WTC11 (cell line): ENCODE data around the gene NOL4L. TPM values are rescaled to one million over a fixed set of nuclear protein-coding genes. Genes with fewer than 3 reads are reported as not detected.

ENCODE experiments used
- ATAC-seq: fragments of 200-7000 bp; cut with Tn5 transposase; 2 replicates; pipeline ENCODE4 v1.10.0; 2021; ENCODE audit warnings: mild to moderate bottlenecking, moderate library complexity
- CTCF ChIA-PET: fragments of 300-600 bp; sonication (Branson Sonifier 250); formaldehyde crosslinking; loops from one replicate; lab custom pipeline; 2021; ENCODE audit warnings: antibody characterized with exemption; lab: Charles Lee
- POLR2A ChIA-PET: fragments of 350-600 bp; sonication (Branson Sonifier 250); formaldehyde crosslinking; loops from one replicate; lab custom pipeline; 2021; ENCODE audit warnings: antibody characterized with exemption; lab: Charles Lee
- DNase-seq: peaks from one replicate; pipeline ENCODE4 v3.0.0; 2021; ENCODE audit warnings: low spot score
- H3K27ac Mint-ChIP-seq: 2 replicates; pipeline ENCODE4 v1.8.0; 2021; ENCODE audit warnings: mixed read lengths
- H3K27me3 Mint-ChIP-seq: 2 replicates; pipeline ENCODE4 v1.8.0; 2021; ENCODE audit warnings: low read depth, mild to moderate bottlenecking, moderate library complexity, mixed read lengths
- H3K36me3 Mint-ChIP-seq: 2 replicates; pipeline ENCODE4 v1.8.0; 2021; ENCODE audit warnings: mixed read lengths
- H3K4me1 Mint-ChIP-seq: 2 replicates; pipeline ENCODE4 v1.8.0; 2022; ENCODE audit warnings: mixed read lengths
- H3K4me3 Mint-ChIP-seq: 2 replicates; pipeline ENCODE4 v1.8.0; 2021; ENCODE audit warnings: mild to moderate bottlenecking, moderate library complexity, mixed read lengths
- H3K9me3 Mint-ChIP-seq: 2 replicates; pipeline ENCODE4 v1.8.0; 2021; ENCODE audit warnings: mixed read lengths
- ATF1 ChIP-seq: sonication (generic); formaldehyde crosslinking; IDR thresholded peaks from 2 replicates; pipeline ENCODE4 v1.8.1; 2023; ENCODE audit warnings: mild to moderate bottlenecking, moderate library complexity, missing genetic modification reagents
- CREM ChIP-seq: sonication (generic); formaldehyde crosslinking; IDR thresholded peaks from 2 replicates; pipeline ENCODE4 v1.8.1; 2022; ENCODE audit warnings: mild to moderate bottlenecking, missing genetic modification reagents, moderate library complexity
- ELF4 ChIP-seq: sonication (generic); formaldehyde crosslinking; IDR thresholded peaks from 2 replicates; pipeline ENCODE4 v1.8.1; 2022; ENCODE audit warnings: low read depth, mild to moderate bottlenecking, moderate library complexity, missing genetic modification reagents
- EMX1 ChIP-seq: fragments of 250-450 bp; sonication (Bioruptor Pico); IDR thresholded peaks from 2 replicates; pipeline ENCODE4 v1.8.0; 2021; ENCODE audit warnings: mild to moderate bottlenecking
- ESRRA ChIP-seq: sonication (generic); formaldehyde crosslinking; IDR thresholded peaks from 2 replicates; pipeline ENCODE4 v1.8.1; 2022; ENCODE audit warnings: mild to moderate bottlenecking, missing genetic modification reagents, borderline replicate concordance
- FOXK1 ChIP-seq: sonication (generic); formaldehyde crosslinking; IDR thresholded peaks from 2 replicates; pipeline ENCODE4 v1.8.0; 2022; ENCODE audit warnings: mild to moderate bottlenecking, moderate library complexity, missing genetic modification reagents
- IRF2 ChIP-seq: sonication (generic); formaldehyde crosslinking; IDR thresholded peaks from 2 replicates; pipeline ENCODE4 v1.8.0; 2022; ENCODE audit warnings: low read depth, missing genetic modification reagents, borderline replicate concordance
- JUN ChIP-seq: sonication (generic); formaldehyde crosslinking; IDR thresholded peaks from 2 replicates; pipeline ENCODE4 v1.8.0; 2023; ENCODE audit warnings: mild to moderate bottlenecking, missing genetic modification reagents
- SMAD4 ChIP-seq: sonication (generic); formaldehyde crosslinking; IDR thresholded peaks from 2 replicates; pipeline ENCODE4 v1.8.0; 2022; ENCODE audit warnings: mild to moderate bottlenecking, missing genetic modification reagents
- TP53 ChIP-seq: sonication (generic); formaldehyde crosslinking; IDR thresholded peaks from 2 replicates; pipeline ENCODE4 v1.8.1; 2023; ENCODE audit warnings: mild to moderate bottlenecking, missing genetic modification reagents
- total RNA-seq: library from RNA; stranded (reverse); gene quantifications from 3 replicates; pipeline ENCODE4 v1.2.3, GENCODE V29; 2021
- TF ChIP-seq, protein P1 (sequence below): sonication (generic); formaldehyde crosslinking; IDR thresholded peaks from 2 replicates; pipeline ENCODE4 v1.8.1; 2022; ENCODE audit warnings: mild to moderate bottlenecking, missing genetic modification reagents, moderate library complexity, borderline replicate concordance
- TF ChIP-seq, protein P2 (sequence below): sonication (generic); formaldehyde crosslinking; IDR thresholded peaks from 2 replicates; pipeline ENCODE4 v1.8.1; 2022; ENCODE audit warnings: missing genetic modification reagents, borderline replicate concordance
- TF ChIP-seq, protein P3 (sequence below): fragments of 250-450 bp; sonication (Bioruptor Pico); conservative IDR thresholded peaks from 2 replicates; pipeline ENCODE4 v1.9.0; 2021; ENCODE audit warnings: mild to moderate bottlenecking
- TF ChIP-seq, protein P4 (sequence below): sonication (generic); formaldehyde crosslinking; IDR thresholded peaks from 2 replicates; pipeline ENCODE4 v1.8.0; 2022; ENCODE audit warnings: mild to moderate bottlenecking, missing genetic modification reagents
- TF ChIP-seq, protein P5 (sequence below): sonication (generic); formaldehyde crosslinking; IDR thresholded peaks from 2 replicates; pipeline ENCODE4 v1.8.1; 2022; ENCODE audit warnings: low read depth, mild to moderate bottlenecking, moderate library complexity, missing genetic modification reagents, borderline replicate concordance
- TF ChIP-seq, protein P6 (sequence below): sonication (generic); formaldehyde crosslinking; IDR thresholded peaks from 2 replicates; pipeline ENCODE4 v1.8.1; 2023; ENCODE audit warnings: mild to moderate bottlenecking, missing genetic modification reagents, moderate library complexity
- TF ChIP-seq, protein P7 (sequence below): sonication (generic); formaldehyde crosslinking; IDR thresholded peaks from 2 replicates; pipeline ENCODE4 v1.8.1; 2023; ENCODE audit warnings: mild to moderate bottlenecking, missing genetic modification reagents
- TF ChIP-seq, protein P8 (sequence below): sonication (generic); formaldehyde crosslinking; IDR thresholded peaks from 2 replicates; pipeline ENCODE4 v1.8.0; 2023; ENCODE audit warnings: missing genetic modification reagents

NOL4L gene
- total RNA-seq, 1 experiment from 2014 or later, result 29.0 TPM

DNA sequence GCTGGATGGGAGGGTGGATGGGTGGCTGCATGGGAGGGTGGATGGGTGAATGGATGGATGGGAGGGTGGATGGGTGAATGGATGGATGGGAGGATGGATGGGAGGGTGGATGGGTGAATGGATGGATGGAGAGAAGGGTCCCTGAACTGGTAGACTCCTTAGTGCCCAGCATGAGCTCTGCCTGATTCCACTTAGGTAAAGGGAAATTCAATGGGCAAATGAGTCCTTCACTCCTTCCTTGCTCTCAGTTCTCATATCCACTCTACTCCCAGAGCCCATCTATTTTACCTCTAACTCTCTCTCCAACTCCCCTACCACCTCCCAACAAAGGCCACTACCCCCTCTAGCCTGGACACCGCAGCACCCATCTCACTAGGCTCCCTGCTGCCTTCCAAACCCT is 29.2 kb upstream of the NOL4L start (continued):
- TF ChIP-seq, protein P1, sequence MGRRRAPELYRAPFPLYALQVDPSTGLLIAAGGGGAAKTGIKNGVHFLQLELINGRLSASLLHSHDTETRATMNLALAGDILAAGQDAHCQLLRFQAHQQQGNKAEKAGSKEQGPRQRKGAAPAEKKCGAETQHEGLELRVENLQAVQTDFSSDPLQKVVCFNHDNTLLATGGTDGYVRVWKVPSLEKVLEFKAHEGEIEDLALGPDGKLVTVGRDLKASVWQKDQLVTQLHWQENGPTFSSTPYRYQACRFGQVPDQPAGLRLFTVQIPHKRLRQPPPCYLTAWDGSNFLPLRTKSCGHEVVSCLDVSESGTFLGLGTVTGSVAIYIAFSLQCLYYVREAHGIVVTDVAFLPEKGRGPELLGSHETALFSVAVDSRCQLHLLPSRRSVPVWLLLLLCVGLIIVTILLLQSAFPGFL (CRISPR knock-in tag), result no peak
- TF ChIP-seq, protein P2, sequence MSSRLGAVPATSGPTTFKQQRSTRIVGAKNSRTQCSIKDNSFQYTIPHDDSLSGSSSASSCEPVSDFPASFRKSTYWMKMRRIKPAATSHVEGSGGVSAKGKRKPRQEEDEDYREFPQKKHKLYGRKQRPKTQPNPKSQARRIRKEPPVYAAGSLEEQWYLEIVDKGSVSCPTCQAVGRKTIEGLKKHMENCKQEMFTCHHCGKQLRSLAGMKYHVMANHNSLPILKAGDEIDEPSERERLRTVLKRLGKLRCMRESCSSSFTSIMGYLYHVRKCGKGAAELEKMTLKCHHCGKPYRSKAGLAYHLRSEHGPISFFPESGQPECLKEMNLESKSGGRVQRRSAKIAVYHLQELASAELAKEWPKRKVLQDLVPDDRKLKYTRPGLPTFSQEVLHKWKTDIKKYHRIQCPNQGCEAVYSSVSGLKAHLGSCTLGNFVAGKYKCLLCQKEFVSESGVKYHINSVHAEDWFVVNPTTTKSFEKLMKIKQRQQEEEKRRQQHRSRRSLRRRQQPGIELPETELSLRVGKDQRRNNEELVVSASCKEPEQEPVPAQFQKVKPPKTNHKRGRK (CRISPR knock-in tag), result no peak
- TF ChIP-seq SMAD4 (CRISPR knock-in tag), result no peak
- TF ChIP-seq, protein P3, sequence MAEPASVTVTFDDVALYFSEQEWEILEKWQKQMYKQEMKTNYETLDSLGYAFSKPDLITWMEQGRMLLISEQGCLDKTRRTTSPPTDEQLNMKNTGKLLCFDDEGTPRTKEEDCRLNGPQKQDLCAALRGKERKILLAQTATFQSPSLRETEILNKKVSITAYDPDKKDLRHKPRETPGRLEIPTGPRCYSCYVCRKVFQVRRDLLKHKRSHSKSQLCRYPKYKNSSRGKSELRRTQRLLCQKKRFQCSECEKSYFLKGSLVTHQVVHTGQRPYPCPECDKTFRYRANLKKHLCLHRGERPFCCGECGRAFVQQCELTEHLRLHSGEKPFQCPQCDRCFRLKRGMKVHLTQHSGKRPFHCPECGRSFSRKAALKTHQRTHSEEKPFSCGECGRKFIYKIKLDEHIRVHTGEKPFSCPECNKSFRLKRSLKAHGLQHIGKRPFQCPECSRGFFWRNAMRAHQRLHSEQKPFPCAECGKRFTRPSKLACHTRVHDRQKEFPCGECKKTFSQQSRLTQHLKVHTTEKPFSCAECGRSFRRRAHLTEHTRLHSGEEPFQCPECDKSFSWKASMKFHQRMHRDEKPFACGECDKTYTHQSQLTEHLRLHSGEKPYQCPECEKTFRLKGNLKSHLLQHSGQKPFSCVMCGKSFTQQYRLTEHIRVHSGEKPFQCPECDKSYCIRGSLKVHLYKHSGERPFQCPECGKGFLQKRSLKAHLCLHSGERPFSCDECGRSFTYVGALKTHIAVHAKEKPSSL (CRISPR knock-in tag), result no peak
- no peak for TF ChIP-seq JUN (CRISPR knock-in tag)
- TF ChIP-seq, protein P4, sequence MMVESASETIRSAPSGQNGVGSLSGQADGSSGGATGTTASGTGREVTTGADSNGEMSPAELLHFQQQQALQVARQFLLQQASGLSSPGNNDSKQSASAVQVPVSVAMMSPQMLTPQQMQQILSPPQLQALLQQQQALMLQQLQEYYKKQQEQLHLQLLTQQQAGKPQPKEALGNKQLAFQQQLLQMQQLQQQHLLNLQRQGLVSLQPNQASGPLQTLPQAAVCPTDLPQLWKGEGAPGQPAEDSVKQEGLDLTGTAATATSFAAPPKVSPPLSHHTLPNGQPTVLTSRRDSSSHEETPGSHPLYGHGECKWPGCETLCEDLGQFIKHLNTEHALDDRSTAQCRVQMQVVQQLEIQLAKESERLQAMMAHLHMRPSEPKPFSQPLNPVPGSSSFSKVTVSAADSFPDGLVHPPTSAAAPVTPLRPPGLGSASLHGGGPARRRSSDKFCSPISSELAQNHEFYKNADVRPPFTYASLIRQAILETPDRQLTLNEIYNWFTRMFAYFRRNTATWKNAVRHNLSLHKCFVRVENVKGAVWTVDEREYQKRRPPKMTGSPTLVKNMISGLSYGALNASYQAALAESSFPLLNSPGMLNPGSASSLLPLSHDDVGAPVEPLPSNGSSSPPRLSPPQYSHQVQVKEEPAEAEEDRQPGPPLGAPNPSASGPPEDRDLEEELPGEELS, result no peak

DNA sequence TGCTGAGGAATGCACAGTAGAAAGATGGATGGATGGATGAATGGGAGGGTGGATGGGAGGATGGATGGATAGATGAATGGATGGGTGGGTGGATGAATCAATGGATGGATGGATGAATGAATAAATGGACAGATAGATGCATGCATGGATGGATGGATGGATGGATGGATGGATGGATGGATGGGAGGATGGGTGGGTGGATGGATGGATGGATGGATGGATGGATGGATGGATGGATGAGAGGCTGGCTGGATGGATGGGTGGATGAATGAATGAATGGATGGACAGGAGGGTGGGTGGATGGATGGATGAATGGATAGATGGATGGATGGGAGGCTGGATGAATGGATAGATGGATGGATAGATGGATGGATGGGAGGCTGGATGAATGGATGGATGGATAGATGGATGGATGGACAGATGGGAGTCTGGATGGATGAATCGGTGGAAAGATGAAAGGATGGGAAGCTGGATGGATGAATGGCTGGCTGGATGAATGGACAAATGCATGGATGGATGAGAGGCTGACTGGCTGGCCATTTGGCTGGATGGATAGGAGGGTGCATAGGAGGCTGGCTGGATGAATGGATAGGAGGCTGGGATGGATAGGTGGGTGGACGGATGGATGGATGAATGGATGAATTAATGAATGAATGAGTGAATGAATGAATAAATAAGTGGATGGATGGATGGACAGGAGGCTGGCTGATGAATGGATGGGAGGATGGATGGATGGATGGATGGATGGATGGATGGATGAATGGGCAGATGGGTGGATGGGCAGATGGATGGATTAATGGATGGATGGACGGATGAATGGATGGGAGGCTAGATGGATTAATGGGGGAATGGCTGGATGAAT is 28.3 kb upstream of the NOL4L start:
- CTCF ChIA-PET, result no interaction called here
- peaks cover 9% of the 10 kb centered on the region; the same call in 1 of the 2 replicates for H3K9me3 Mint-ChIP-seq
- no peak for DNase-seq
- no peaks in the 10 kb centered on the region for H3K36me3 Mint-ChIP-seq
- peaks cover 10% of the 10 kb centered on the region for H3K4me1 Mint-ChIP-seq
- H3K27ac Mint-ChIP-seq, result no peak overlapping the region
- TF ChIP-seq ESRRA (CRISPR knock-in tag) (no peak), CREM (no peak), EMX1 (CRISPR knock-in tag) (no peak), FOXK1 (no peak), IRF2 (CRISPR knock-in tag) (no peak), TP53 (CRISPR knock-in tag) (no peak), ATF1 (CRISPR knock-in tag) (no peak), SMAD4 (CRISPR knock-in tag) (no peak), ELF4 (CRISPR knock-in tag) (no peak)
- TF ChIP-seq, protein P3 (CRISPR knock-in tag), result no peak
- TF ChIP-seq, protein P2 (CRISPR knock-in tag), result no peak
- TF ChIP-seq, protein P5, sequence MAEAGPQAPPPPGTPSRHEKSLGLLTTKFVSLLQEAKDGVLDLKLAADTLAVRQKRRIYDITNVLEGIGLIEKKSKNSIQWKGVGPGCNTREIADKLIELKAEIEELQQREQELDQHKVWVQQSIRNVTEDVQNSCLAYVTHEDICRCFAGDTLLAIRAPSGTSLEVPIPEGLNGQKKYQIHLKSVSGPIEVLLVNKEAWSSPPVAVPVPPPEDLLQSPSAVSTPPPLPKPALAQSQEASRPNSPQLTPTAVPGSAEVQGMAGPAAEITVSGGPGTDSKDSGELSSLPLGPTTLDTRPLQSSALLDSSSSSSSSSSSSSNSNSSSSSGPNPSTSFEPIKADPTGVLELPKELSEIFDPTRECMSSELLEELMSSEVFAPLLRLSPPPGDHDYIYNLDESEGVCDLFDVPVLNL (CRISPR knock-in tag), result no peak
- TF ChIP-seq, protein P6, sequence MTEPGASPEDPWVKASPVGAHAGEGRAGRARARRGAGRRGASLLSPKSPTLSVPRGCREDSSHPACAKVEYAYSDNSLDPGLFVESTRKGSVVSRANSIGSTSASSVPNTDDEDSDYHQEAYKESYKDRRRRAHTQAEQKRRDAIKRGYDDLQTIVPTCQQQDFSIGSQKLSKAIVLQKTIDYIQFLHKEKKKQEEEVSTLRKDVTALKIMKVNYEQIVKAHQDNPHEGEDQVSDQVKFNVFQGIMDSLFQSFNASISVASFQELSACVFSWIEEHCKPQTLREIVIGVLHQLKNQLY (CRISPR knock-in tag), result no peak
- TF ChIP-seq, protein P7, sequence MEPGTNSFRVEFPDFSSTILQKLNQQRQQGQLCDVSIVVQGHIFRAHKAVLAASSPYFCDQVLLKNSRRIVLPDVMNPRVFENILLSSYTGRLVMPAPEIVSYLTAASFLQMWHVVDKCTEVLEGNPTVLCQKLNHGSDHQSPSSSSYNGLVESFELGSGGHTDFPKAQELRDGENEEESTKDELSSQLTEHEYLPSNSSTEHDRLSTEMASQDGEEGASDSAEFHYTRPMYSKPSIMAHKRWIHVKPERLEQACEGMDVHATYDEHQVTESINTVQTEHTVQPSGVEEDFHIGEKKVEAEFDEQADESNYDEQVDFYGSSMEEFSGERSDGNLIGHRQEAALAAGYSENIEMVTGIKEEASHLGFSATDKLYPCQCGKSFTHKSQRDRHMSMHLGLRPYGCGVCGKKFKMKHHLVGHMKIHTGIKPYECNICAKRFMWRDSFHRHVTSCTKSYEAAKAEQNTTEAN (CRISPR knock-in tag), result no peak
- TF ChIP-seq, protein P8, sequence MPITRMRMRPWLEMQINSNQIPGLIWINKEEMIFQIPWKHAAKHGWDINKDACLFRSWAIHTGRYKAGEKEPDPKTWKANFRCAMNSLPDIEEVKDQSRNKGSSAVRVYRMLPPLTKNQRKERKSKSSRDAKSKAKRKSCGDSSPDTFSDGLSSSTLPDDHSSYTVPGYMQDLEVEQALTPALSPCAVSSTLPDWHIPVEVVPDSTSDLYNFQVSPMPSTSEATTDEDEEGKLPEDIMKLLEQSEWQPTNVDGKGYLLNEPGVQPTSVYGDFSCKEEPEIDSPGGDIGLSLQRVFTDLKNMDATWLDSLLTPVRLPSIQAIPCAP (CRISPR knock-in tag), result no peak
- POLR2A ChIA-PET, result no interaction called here
- no peak for ATAC-seq
- H3K4me3 Mint-ChIP-seq, result no peak overlapping the region
- H3K27me3 Mint-ChIP-seq, result no peaks in the 10 kb centered on the region
